ENCODE data around the gene CCDC142. TPM values are rescaled to one million over a fixed set of nuclear protein-coding genes. Genes with fewer than 3 reads are reported as not detected.

CCDC142 gene
- total and polyA plus RNA-seq, 8 donors = 3.2 to 78.2 (median 21.2) TPM

- no peaks in the 10 kb centered on the region for H3K4me1 ChIP-seq
- WGBS, 5 donors = 67 to 81% (median 72%) methylated on average over 16 to 18 of the region's 18 CpGs
- no peaks in the 10 kb centered on the region for H3K9me3 ChIP-seq
- no peak for TF ChIP-seq EP300 (IDR thresholded peaks at IDR 0.05)
- TF ChIP-seq POLR2AphosphoS5 (IDR thresholded peaks at IDR 0.05) = no peak
- TF ChIP-seq POLR2A (IDR thresholded peaks at IDR 0.05) = no peak
- no peak for TF ChIP-seq CTCF (IDR thresholded peaks at IDR 0.05)
- H3K4me3 ChIP-seq = no peak overlapping the region
- DNase-seq = peak in 1 of 2 donors; percentile 53
- H3K27ac ChIP-seq = no peak overlapping the region
- H3K36me3 ChIP-seq = peaks cover 32 to 80% (median 78%) of the 10 kb centered on the region in 4 donors
- H3K27me3 ChIP-seq = no peaks in the 10 kb centered on the region
- intact Hi-C loops (cut with DNase I; ENCODE audit: low total_unique reads) = no loop called here
These were observed 53.0 kb downstream of the CCDC142 start for GRCh38 chr2:74429487-74430451.

- 70 to 90% (median 87%) methylated on average over 5 of the region's 5 CpGs for WGBS, 5 donors
- Histone ChIP-seq H3K4me3 (no peak overlapping the region), H3K4me1 (no peaks in the 10 kb centered on the region), H3K27me3 (no peaks in the 10 kb centered on the region), H3K9me3 (no peaks in the 10 kb centered on the region), H3K36me3 (peaks cover 32 to 84% (median 79%) of the 10 kb centered on the region in 4 donors), H3K27ac (no peak overlapping the region)
- TF ChIP-seq POLR2AphosphoS5 (IDR thresholded peaks at IDR 0.05) = no peak
- TF ChIP-seq CTCF (IDR thresholded peaks at IDR 0.05) = no peak
- TF ChIP-seq EP300 (IDR thresholded peaks at IDR 0.05) = no peak
- no peak for TF ChIP-seq POLR2A (IDR thresholded peaks at IDR 0.05)
- intact Hi-C loops (cut with DNase I; ENCODE audit: low total_unique reads) = no loop called here
- no peak for DNase-seq
These were observed 54.1 kb downstream of the CCDC142 start for GRCh38 chr2:74428675-74429074.

DNA sequence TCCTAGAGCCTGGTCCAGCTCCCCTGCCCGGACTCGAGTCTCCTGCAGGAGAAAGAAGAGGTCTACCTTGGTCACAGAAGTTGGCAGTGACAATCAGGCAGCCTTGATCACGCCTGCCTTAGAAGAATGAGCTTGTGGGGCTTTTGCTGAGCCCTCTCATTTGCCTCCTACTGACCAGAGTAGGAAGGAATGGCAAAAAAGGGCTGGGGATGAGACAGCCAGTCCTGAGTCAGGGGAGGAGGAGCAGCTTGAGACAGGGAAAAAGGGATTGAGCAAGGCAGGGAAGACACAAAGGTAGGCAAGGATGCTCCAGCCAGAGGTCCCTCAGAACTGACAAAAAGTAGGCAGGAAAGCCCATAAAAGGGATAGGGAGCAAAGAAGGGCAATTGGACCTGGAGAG lies 55.2 kb downstream of the CCDC142 start:
- TF ChIP-seq POLR2AphosphoS5 (IDR thresholded peaks at IDR 0.05) = no peak
- no peak for TF ChIP-seq CTCF (IDR thresholded peaks at IDR 0.05)
- TF ChIP-seq EP300 (IDR thresholded peaks at IDR 0.05) = no peak
- no peak for TF ChIP-seq POLR2A (IDR thresholded peaks at IDR 0.05)
- H3K36me3 ChIP-seq = peaks cover 32 to 82% (median 79%) of the 10 kb centered on the region in 4 donors
- no peaks in the 10 kb centered on the region for H3K9me3 ChIP-seq
- DNase-seq = no peak
- no peaks in the 10 kb centered on the region for H3K4me1 ChIP-seq
- WGBS, 5 donors = 77 to 85% (median 80%) methylated on average over 3 of the region's 3 CpGs
- no peak overlapping the region for H3K27ac ChIP-seq
- H3K4me3 ChIP-seq = no peak overlapping the region
- intact Hi-C loops (cut with DNase I; ENCODE audit: low total_unique reads) = no loop called here
- no peaks in the 10 kb centered on the region for H3K27me3 ChIP-seq

DNA sequence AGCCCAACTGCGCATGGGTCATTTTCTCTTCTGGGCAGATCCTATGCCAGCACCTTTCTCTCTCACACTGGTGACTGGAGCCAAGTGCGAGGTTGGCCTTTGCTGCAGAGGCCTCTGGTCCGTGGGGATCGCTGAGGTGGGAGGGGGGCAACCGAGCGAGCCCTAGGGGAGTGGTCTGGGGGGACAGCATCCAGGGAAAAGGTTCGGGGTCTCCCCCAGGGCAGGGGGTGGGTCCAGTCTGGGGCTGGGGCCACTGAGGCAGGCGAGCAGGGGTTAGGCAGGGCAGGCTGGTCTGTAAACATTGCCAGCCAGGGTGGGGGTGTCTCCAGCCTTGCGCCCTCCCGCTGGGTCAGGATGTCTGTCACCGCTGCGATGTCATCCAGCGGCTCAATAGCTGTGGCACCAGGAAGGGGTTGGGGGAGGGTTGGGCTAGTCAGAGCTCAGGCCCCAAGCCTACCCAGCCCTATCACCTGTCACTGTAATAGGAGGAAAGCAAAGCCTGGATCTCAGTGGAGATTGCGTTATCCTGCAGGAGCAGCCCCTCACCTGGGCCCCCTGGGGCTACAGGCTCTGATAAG lies 56.5 kb downstream of the CCDC142 start:
- Histone ChIP-seq H3K9me3 (no peaks in the 10 kb centered on the region), H3K36me3 (peaks cover 32 to 69% (median 66%) of the 10 kb centered on the region in 4 donors), H3K27ac (no peak overlapping the region), H3K4me3 (no peak overlapping the region), H3K27me3 (no peaks in the 10 kb centered on the region), H3K4me1 (peaks cover 0 to 12% (median 10%) of the 10 kb centered on the region in 4 donors)
- TF ChIP-seq EP300 (IDR thresholded peaks at IDR 0.05) = no peak
- no peak for TF ChIP-seq POLR2A (IDR thresholded peaks at IDR 0.05)
- no peak for TF ChIP-seq CTCF (IDR thresholded peaks at IDR 0.05)
- no peak for TF ChIP-seq POLR2AphosphoS5 (IDR thresholded peaks at IDR 0.05)
- 67 to 85% (median 76%) methylated on average over 13 to 14 of the region's 14 CpGs for WGBS, 5 donors
- DNase-seq = no peak
- intact Hi-C loops (cut with DNase I; ENCODE audit: low total_unique reads) = no loop called here

Data from stomach (tissue), 9 donors.